Ishikawa (cell line): ENCODE measurements around the gene DMBT1.

ENCODE experiments used
- CEBPB ChIP-seq: IDR thresholded peaks from 2 replicates; pipeline ENCODE4 v1.6.1; 2012
- CREB1 ChIP-seq: IDR thresholded peaks from 2 replicates; pipeline ENCODE4 v1.6.1; 2012; ENCODE audit warnings: low read depth
- EP300 ChIP-seq: IDR thresholded peaks from 2 replicates; pipeline ENCODE4 v1.6.1; 2012; ENCODE audit warnings: borderline replicate concordance
- FOXM1 ChIP-seq: IDR thresholded peaks from 2 replicates; pipeline ENCODE4 v1.6.1; 2012; ENCODE audit warnings: low read depth, borderline replicate concordance
- NFIC ChIP-seq: IDR thresholded peaks from 2 replicates; pipeline ENCODE4 v1.6.1; 2012
- RAD21 ChIP-seq: IDR thresholded peaks from 2 replicates; pipeline ENCODE4 v1.6.1; 2012; ENCODE audit warnings: low read depth
- TAF1 ChIP-seq: IDR thresholded peaks from 2 replicates; pipeline ENCODE4 v1.6.1; 2012; ENCODE audit warnings: low read depth, mild to moderate bottlenecking
- TCF12 ChIP-seq: IDR thresholded peaks from 2 replicates; pipeline ENCODE4 v1.6.1; 2012; ENCODE audit warnings: low read depth
- TEAD4 ChIP-seq: IDR thresholded peaks from 2 replicates; pipeline ENCODE4 v1.6.1; 2012
- YY1 ChIP-seq: IDR thresholded peaks from 2 replicates; pipeline ENCODE4 v1.6.1; 2012; ENCODE audit warnings: low read depth
- ZBTB7A ChIP-seq: IDR thresholded peaks from 2 replicates; pipeline ENCODE4 v1.6.1; 2012; ENCODE audit warnings: low read depth
- TF ChIP-seq, protein P1 (sequence below): IDR thresholded peaks from 2 replicates; pipeline ENCODE4 v1.6.1; 2012
- TF ChIP-seq, protein P2 (sequence below): IDR thresholded peaks from 2 replicates; pipeline ENCODE4 v1.6.1; 2012

Gene DMBT1

DNA sequence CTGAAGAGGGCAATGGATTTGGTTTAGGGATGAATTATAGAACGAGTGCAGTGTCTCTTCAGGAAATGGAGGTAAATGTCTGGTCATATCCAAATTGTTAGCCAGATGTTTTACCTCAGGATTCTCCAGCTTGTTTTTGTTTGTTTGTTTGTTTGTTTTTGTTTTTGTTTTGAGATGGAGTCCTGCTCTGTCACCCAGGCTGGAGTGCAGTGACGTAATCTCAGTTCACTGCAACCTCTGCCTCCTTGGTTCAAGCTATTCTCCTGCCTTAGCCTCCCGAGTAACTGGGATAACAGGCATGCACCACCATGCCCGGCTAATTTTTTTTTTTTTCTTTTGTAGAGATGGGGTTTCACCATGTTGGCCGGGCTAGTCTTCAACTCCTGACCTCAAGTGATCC lies 132.2 kb downstream of the DMBT1 start:
- no peak for TF ChIP-seq NFIC
- TF ChIP-seq CREB1, result no peak
- TF ChIP-seq, protein P1, sequence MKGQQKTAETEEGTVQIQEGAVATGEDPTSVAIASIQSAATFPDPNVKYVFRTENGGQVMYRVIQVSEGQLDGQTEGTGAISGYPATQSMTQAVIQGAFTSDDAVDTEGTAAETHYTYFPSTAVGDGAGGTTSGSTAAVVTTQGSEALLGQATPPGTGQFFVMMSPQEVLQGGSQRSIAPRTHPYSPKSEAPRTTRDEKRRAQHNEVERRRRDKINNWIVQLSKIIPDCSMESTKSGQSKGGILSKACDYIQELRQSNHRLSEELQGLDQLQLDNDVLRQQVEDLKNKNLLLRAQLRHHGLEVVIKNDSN, result no peak
- no peak for TF ChIP-seq EP300
- TF ChIP-seq RAD21, result no peak
- no peak for TF ChIP-seq ZBTB7A
- TF ChIP-seq CEBPB, result no peak
- TF ChIP-seq FOXM1, result no peak
- TF ChIP-seq TEAD4, result no peak
- TF ChIP-seq TCF12, result no peak
- TF ChIP-seq YY1, result no peak
- no peak for TF ChIP-seq TAF1
- TF ChIP-seq, protein P2, sequence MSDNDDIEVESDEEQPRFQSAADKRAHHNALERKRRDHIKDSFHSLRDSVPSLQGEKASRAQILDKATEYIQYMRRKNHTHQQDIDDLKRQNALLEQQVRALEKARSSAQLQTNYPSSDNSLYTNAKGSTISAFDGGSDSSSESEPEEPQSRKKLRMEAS, result no peak
